CD4-positive, alpha-beta memory T cell (primary cell): Measurements from ENCODE around the gene GOLGA6L6. TPM values are rescaled to one million over a fixed set of nuclear protein-coding genes. Genes with fewer than 3 reads are reported as not detected.
"Not testable (repeated sequence)": the region's sequence is repeated elsewhere in the genome, so short reads cannot be mapped to it uniquely, and the experiment has no call there.

ENCODE experiments used
- CTCF ChIA-PET: fragments of 350-600 bp; sonication (Branson Sonifier 250); formaldehyde crosslinking; loops from one replicate; lab custom pipeline; 2021; ENCODE audit warnings: inconsistent platforms; ENCODE audit not compliant: partially characterized antibody; lab: Charles Lee
- POLR2A ChIA-PET: fragments of 350-600 bp; sonication (Branson Sonifier 250); formaldehyde crosslinking; loops from one replicate; lab custom pipeline; 2021; ENCODE audit not compliant: partially characterized antibody; lab: Charles Lee
- DNase-seq, 5 donors: peaks; one replicate each; pipeline versions ENCODE4 v3.0.0 to v3.0.0-alpha.2; 2020 to 2022; ENCODE audit warnings: mixed read lengths in 1 of 5
- H3K27ac ChIP-seq: one replicate; pipeline ENCODE4 v1.7.0; 2013; ENCODE audit warnings: low read depth, low read length
- H3K27me3 ChIP-seq: 2 replicates; pipeline ENCODE4 v1.7.0; 2013; ENCODE audit warnings: mild to moderate bottlenecking, low read length, moderate library complexity; ENCODE audit not compliant: insufficient read depth
- H3K36me3 ChIP-seq: 2 replicates; pipeline ENCODE4 v1.7.0; 2013; ENCODE audit warnings: mild to moderate bottlenecking, low read length, moderate library complexity; ENCODE audit not compliant: insufficient read depth
- H3K4me1 ChIP-seq: 2 replicates; pipeline ENCODE4 v1.7.0; 2013; ENCODE audit warnings: mild to moderate bottlenecking, low read length, moderate library complexity; ENCODE audit not compliant: insufficient read depth
- H3K4me3 ChIP-seq, 2 donors: one replicate each; pipeline ENCODE4 v1.7.0; 2013; ENCODE audit warnings: low read length in 2 of 2, mild to moderate bottlenecking in 1 of 2
- H3K9me3 ChIP-seq, 2 donors: one replicate each; pipeline ENCODE4 v1.7.0; 2013; ENCODE audit warnings: low read length in 2 of 2, control low read depth in 1 of 2; ENCODE audit not compliant: control insufficient read depth in 1 of 2
- H3K27ac Mint-ChIP-seq, 7 donors: one replicate each; pipeline ENCODE4 v1.8.0; 2020 to 2021; ENCODE audit warnings: mixed read lengths in 7 of 7, mild to moderate bottlenecking in 6 of 7, inconsistent platforms in 3 of 7, moderate library complexity in 3 of 7
- H3K27me3 Mint-ChIP-seq, 2 donors: one replicate each; pipeline ENCODE4 v1.8.0; 2020 to 2021; ENCODE audit warnings: mixed read lengths in 2 of 2
- H3K36me3 Mint-ChIP-seq, 2 donors: one replicate each; pipeline ENCODE4 v1.8.0; 2020 to 2021; ENCODE audit warnings: mixed read lengths in 2 of 2, inconsistent platforms in 1 of 2, mild to moderate bottlenecking in 1 of 2
- H3K4me1 Mint-ChIP-seq, 4 donors: one replicate each; pipeline ENCODE4 v1.8.0; 2020 to 2021; ENCODE audit warnings: mixed read lengths in 4 of 4, mild to moderate bottlenecking in 1 of 4
- H3K4me3 Mint-ChIP-seq, 8 donors: one replicate each; pipeline ENCODE4 v1.8.0; 2020 to 2021; ENCODE audit warnings: mixed read lengths in 8 of 8, mild to moderate bottlenecking in 7 of 8, moderate library complexity in 6 of 8, inconsistent platforms in 3 of 8
- H3K9me3 Mint-ChIP-seq, 8 donors: one replicate each; pipeline ENCODE4 v1.8.0; 2020 to 2021; ENCODE audit warnings: mixed read lengths in 8 of 8, mild to moderate bottlenecking in 5 of 8, inconsistent platforms in 3 of 8, moderate library complexity in 1 of 8
- intact Hi-C: fragments of 100-400 bp; cut with micrococcal nuclease; formaldehyde crosslinking; loops from one replicate; pipeline ENCODE4 v1.15.1; 2023
- polyA plus RNA-seq, 2 donors: library from polyadenylated mRNA; unstranded; fragments of 300-500 nt; fragmentation: Illumina TruSeq; gene quantifications; one replicate each; pipeline ENCODE4 v1.2.3, GENCODE V29; 2021
- total RNA-seq, 2 experiments: library from RNA; stranded (reverse); gene quantifications; one replicate each; pipeline ENCODE4 v1.2.3, GENCODE V29; 2021

GOLGA6L6 gene
- total and polyA plus RNA-seq, 4 experiments from 2014 or later, result not detected

GRCh38 chr15:20551289-20551688 is 9.7 kb upstream of the GOLGA6L6 start:
- POLR2A ChIA-PET, result not testable (repeated sequence)

DNA sequence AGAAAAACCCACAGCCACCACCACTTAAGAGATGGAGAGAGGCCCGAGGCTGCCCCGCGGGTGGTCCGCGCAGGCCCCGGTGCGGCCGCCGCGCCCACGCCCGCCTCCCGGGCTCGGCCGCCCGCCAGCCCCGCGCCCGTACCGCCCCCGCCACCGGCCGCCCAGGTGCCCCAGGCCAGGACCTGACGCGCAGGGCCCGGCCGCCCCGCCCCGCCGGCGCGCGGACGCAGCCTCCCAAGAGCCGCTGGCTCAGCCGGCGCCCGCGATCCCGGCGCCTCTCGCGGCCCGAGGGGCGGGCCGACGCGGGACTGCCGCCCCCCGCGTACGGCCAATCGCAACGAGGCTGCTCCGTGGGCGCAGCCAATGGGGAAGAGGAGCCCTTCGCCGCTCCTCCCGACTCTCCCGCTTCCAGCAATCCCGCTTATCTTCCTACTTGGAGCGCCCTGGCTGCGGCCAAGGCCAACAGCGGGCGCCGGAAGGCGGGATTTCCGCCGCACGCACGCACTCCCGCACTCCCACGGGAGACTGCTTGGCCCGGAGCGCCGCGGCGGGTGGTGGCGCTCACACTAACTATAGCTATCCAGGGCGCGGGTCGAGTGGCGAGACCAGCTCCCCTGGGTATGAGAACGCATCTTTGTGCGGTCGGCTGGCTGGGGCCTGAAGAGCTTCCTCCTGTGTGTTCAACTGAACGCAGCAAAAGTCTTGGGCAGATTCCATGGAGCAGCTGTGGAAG is 35.5 kb downstream of the GOLGA6L6 start:
- CTCF ChIA-PET, POLR2A ChIA-PET, H3K27me3 ChIP-seq, H3K4me1 Mint-ChIP-seq, H3K27ac ChIP-seq, H3K36me3 ChIP-seq, H3K9me3 Mint-ChIP-seq, H3K4me1 ChIP-seq, H3K36me3 Mint-ChIP-seq, H3K27ac Mint-ChIP-seq, H3K4me3 ChIP-seq, intact Hi-C loops, H3K9me3 ChIP-seq, H3K27me3 Mint-ChIP-seq: not testable (repeated sequence)
- DNase-seq, result peak in 2 of 5 donors; percentile 14 to 26
- peak overlapping the region in 1 of 8 donors; percentile 71 for H3K4me3 Mint-ChIP-seq

More at GRCh38 chr15:20551289-20551688, 9.7 kb upstream of the GOLGA6L6 start:
- H3K27me3 ChIP-seq, H3K4me1 Mint-ChIP-seq, H3K27ac ChIP-seq, intact Hi-C loops, H3K9me3 ChIP-seq, H3K4me3 Mint-ChIP-seq, H3K27ac Mint-ChIP-seq, H3K9me3 Mint-ChIP-seq, H3K4me1 ChIP-seq, H3K36me3 Mint-ChIP-seq, H3K27me3 Mint-ChIP-seq, H3K4me3 ChIP-seq, CTCF ChIA-PET, H3K36me3 ChIP-seq: not testable (repeated sequence)
- peak in 1 of 5 donors; percentile 10 for DNase-seq

GRCh38 chr15:20502839-20503238 is 38.8 kb downstream of the GOLGA6L6 start:
- H3K4me3 ChIP-seq, H3K27ac ChIP-seq, H3K4me1 Mint-ChIP-seq, H3K4me1 ChIP-seq, H3K4me3 Mint-ChIP-seq, H3K27me3 ChIP-seq, intact Hi-C loops, POLR2A ChIA-PET, H3K36me3 ChIP-seq, H3K9me3 Mint-ChIP-seq, H3K36me3 Mint-ChIP-seq, DNase-seq, H3K9me3 ChIP-seq, H3K27ac Mint-ChIP-seq, H3K27me3 Mint-ChIP-seq, CTCF ChIA-PET: not testable (repeated sequence)

GRCh38 chr15:20501512-20502222 is 39.9 kb downstream of the GOLGA6L6 start:
- intact Hi-C loops, result not testable (repeated sequence)

DNA sequence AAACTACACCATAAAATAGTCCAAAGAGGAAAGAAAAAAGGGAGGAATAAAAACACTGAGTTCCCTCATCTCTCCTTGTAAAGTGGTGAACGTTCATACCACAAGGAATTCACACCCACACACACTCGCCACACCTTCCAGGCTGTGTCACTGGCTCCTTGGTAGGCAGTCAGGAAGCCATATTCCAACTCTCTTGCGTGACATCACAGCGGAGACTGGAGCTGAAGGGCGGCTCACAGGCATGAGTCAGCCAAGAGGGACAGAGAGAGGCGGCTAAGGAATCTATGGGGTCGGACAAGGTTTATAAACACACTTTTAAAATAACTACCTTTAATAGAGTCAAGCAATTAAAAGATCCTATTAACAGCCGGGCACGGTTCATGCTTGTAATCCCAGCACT is 43.8 kb downstream of the GOLGA6L6 start:
- intact Hi-C loops, H3K4me3 Mint-ChIP-seq, H3K27me3 Mint-ChIP-seq, H3K9me3 Mint-ChIP-seq, H3K36me3 Mint-ChIP-seq, H3K27me3 ChIP-seq, POLR2A ChIA-PET, H3K27ac Mint-ChIP-seq, H3K4me1 ChIP-seq, H3K4me1 Mint-ChIP-seq, H3K4me3 ChIP-seq, H3K9me3 ChIP-seq, H3K27ac ChIP-seq, H3K36me3 ChIP-seq, CTCF ChIA-PET, DNase-seq: not testable (repeated sequence)

More at GRCh38 chr15:20501512-20502222, 39.9 kb downstream of the GOLGA6L6 start:
- H3K36me3 ChIP-seq, H3K27me3 ChIP-seq, H3K4me3 Mint-ChIP-seq, H3K36me3 Mint-ChIP-seq, POLR2A ChIA-PET, H3K4me1 Mint-ChIP-seq, H3K4me1 ChIP-seq, DNase-seq, H3K4me3 ChIP-seq, H3K27me3 Mint-ChIP-seq, H3K27ac Mint-ChIP-seq, CTCF ChIA-PET, H3K9me3 Mint-ChIP-seq, H3K27ac ChIP-seq, H3K9me3 ChIP-seq: not testable (repeated sequence)

- H3K36me3 Mint-ChIP-seq, H3K4me1 ChIP-seq, H3K27me3 ChIP-seq, H3K9me3 ChIP-seq, H3K27me3 Mint-ChIP-seq, H3K4me3 ChIP-seq, H3K4me1 Mint-ChIP-seq, DNase-seq, intact Hi-C loops, POLR2A ChIA-PET, H3K27ac ChIP-seq, H3K27ac Mint-ChIP-seq, H3K36me3 ChIP-seq, H3K9me3 Mint-ChIP-seq, H3K4me3 Mint-ChIP-seq, CTCF ChIA-PET: not testable (repeated sequence)
Observed at GRCh38 chr15:20493035-20493434, 48.6 kb downstream of the GOLGA6L6 start.

DNA sequence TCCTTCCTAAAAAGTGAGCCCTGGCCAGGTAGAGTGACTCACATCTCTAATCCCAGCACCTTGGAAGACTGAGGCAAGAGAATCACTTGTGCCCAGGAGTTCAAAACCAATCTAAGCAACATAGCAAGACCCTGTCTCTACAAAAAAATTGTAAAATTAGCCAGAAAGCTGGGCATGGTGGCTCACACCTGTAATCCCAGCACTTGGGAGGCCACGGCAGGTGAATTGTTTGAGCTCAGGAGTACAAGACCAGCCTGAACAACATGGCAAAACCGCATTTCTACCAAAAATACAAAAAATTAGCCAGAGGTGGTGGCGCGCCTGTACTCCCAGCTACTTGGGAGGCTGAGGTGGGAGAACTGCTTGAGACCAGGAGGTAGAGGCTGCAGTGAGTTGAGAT is 49.0 kb downstream of the GOLGA6L6 start:
- H3K27me3 ChIP-seq, H3K4me1 Mint-ChIP-seq, H3K4me3 Mint-ChIP-seq, H3K27ac Mint-ChIP-seq, intact Hi-C loops, H3K36me3 ChIP-seq, H3K9me3 Mint-ChIP-seq, DNase-seq, H3K4me1 ChIP-seq, H3K27ac ChIP-seq, H3K9me3 ChIP-seq, H3K27me3 Mint-ChIP-seq, CTCF ChIA-PET, POLR2A ChIA-PET, H3K36me3 Mint-ChIP-seq, H3K4me3 ChIP-seq: not testable (repeated sequence)
